Medulla oblongata (tissue), 1 donor: ENCODE data around the gene RIOK2.
A peak's percentile ranks its signal among the peaks of the same experiment; 100 is the strongest.
"Not testable (repeated sequence)": the region's sequence is repeated elsewhere in the genome, so short reads cannot be mapped to it uniquely, and the experiment has no call there.

Experiments used
- DNase-seq: peaks from one replicate; pipeline ENCODE4 v3.0.0-alpha.2; 2015; ENCODE audit errors: extremely low spot score

Gene RIOK2

GRCh38 chr5:97183100-97183929 lies at the start of gene RIOK2:
Gene RIOK2, minus strand, starts transcription at chr5:97183247. Its CDS starts 56 bp downstream, at chr5:97183191.
- DNase-seq: peak; percentile 98

GRCh38 chr5:97231025-97231636 lies 48.1 kb upstream of the RIOK2 start:
- DNase-seq: peak; percentile 90

- no peak for DNase-seq
Observed at GRCh38 chr5:97229688-97230285, 46.7 kb upstream of the RIOK2 start.

GRCh38 chr5:97229196-97229595 lies 46.1 kb upstream of the RIOK2 start:
- DNase-seq: no peak

GRCh38 chr5:97225222-97225621 lies 42.2 kb upstream of the RIOK2 start:
- no peak for DNase-seq

GRCh38 chr5:97224112-97224750 lies 41.2 kb upstream of the RIOK2 start:
- DNase-seq: no peak

- no peak for DNase-seq
Observed at GRCh38 chr5:97223596-97223995, 40.5 kb upstream of the RIOK2 start.

- DNase-seq: no peak
Observed at GRCh38 chr5:97209343-97209742, 26.3 kb upstream of the RIOK2 start.

GRCh38 chr5:97208714-97209113 lies 25.7 kb upstream of the RIOK2 start:
- DNase-seq: no peak

- DNase-seq: no peak
Observed at GRCh38 chr5:97208184-97208713, 25.2 kb upstream of the RIOK2 start.

GRCh38 chr5:97194366-97194765 lies 11.3 kb upstream of the RIOK2 start:
- DNase-seq: no peak

- no peak for DNase-seq
Observed at GRCh38 chr5:97193355-97193688, 10.3 kb upstream of the RIOK2 start.

GRCh38 chr5:97192580-97193354 lies 9.7 kb upstream of the RIOK2 start:
- no peak for DNase-seq

GRCh38 chr5:97191893-97192292 lies 8.8 kb upstream of the RIOK2 start:
- no peak for DNase-seq

- DNase-seq: not testable (repeated sequence)
Observed at GRCh38 chr5:97189523-97189922, 6.5 kb upstream of the RIOK2 start.

GRCh38 chr5:97183930-97184213 lies 825 bp upstream of the RIOK2 start:
- DNase-seq: no peak

- DNase-seq: no peak
Observed at GRCh38 chr5:97182571-97183099, 412 bp downstream of the RIOK2 start.

GRCh38 chr5:97181856-97182545 lies 1.0 kb downstream of the RIOK2 start:
- DNase-seq: no peak

- not testable (repeated sequence) for DNase-seq
Observed at GRCh38 chr5:97179457-97179856, 3.6 kb downstream of the RIOK2 start.

GRCh38 chr5:97172227-97172626 lies 10.8 kb downstream of the RIOK2 start:
- no peak for DNase-seq

- DNase-seq: no peak
Observed at GRCh38 chr5:97171703-97172102, 11.3 kb downstream of the RIOK2 start.
